Measurements from ENCODE around the gene LHCGR.
A peak's percentile ranks its signal among the peaks of the same experiment; 100 is the strongest.
"Not testable (repeated sequence)": the region's sequence is repeated elsewhere in the genome, so short reads cannot be mapped to it uniquely, and the experiment has no call there.

The LHCGR gene

DNA sequence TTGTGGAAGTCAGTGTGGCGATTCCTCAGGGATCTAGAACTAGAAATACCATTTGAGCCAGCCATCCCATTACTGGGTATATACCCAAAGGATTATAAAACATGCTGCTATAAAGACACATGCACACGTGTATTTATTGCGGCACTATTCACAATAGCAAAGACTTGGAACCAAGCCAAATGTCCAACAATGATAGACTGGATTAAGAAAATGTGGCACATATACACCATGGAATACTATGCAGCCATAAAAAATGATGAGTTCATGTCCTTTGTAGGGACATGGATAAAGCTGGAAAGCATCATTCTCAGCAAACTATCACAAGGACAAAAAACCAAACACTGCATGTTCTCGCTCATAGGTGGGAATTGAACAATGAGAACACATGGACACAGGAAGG, 16.3 kb downstream of the LHCGR start:
- not testable (repeated sequence) for DNase-seq

DNA sequence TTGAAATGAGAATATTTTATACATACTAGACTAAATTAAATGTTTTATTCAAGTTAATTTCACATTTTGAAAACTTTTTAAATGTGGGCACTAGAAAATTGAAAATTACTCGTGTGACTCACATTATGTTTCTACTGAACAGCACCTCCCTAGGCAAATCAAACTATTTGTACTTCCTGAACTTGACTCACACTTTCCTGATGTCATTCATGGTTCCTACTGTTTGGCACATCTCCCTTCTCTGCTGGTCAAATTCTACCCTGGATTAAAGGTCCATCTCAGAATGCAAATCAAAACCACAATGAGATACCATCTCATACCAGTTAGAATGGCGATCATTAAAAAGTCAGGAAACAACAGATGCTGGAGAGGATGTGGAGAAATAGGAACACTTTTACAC, 16.7 kb downstream of the LHCGR start:
- DNase-seq = peak; percentile 71

DNA sequence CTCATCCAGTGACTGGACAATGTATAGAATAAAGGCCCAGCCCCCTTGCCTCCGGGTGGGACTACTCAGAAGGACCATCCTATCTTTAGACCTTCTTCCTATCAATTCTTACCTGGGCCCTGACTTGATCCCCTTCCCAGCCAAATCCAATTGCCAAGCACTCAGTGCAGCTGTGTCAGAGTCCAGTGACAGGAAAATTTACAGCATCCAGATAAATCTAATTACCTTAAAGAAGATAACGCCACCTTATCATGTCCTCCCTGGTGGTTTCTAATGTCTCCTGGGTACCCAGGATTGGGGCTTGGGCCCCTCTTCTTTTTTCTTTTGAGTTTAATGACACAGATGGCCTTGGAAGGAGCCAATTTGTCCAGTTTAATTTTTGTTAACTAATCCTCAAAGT, 19.3 kb downstream of the LHCGR start:
- no peak for DNase-seq

DNA sequence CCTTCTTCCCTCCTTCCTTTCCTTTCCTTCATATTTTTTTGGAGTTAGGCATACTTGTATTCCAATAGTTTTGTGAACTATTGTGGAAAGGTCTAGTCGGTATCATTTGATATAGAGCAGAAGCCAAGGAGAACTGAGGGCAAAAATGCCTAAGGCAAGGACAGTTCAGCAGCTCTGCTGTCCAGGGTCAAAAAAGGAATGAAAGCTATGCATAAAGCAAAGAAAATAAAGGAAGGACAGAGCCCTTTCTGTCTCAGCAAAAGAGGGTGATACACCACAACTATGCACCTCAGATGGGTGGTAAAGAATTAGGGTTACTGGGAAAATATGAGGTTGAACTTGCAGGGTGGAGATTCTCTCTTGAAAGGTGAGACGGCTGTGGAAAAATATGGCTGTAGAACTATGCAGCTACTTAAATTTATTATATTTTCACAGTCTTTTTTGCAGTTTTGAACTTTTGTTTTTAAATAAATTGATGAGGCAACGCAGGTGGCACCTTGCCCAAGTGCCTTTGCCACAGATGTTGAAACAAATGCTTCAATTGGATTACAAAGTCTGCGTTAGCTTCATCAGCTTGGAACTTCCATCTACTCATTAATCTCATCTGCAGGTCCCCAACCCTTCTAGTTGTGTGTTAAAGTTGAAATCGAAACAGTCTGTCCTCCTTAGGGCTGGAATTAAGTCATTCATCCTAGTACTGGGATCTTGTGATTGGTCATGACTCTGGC, 20.8 kb downstream of the LHCGR start:
- no peak for DNase-seq

DNA sequence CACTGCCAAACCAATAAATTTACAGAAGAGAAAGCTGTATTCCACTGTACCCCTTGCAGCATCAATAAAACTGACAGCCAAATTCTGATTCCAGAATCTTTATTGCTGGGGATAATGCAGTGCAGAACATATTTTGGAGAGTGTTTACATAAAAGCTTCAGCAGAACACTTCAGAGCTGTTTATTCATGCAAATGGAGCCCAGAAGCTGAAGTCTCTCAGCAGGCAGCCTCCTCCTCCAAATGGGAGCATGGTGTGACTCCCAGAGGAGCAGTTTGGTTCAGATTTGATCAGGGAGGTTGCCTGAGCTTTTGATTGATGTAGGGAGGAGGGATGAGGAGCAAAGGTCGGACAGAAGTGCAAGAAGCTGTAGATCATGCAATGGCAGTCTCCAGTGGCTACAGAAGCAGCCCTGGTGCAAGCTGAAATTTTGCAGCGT, 22.4 kb downstream of the LHCGR start:
- peak; percentile 68 for DNase-seq

DNA sequence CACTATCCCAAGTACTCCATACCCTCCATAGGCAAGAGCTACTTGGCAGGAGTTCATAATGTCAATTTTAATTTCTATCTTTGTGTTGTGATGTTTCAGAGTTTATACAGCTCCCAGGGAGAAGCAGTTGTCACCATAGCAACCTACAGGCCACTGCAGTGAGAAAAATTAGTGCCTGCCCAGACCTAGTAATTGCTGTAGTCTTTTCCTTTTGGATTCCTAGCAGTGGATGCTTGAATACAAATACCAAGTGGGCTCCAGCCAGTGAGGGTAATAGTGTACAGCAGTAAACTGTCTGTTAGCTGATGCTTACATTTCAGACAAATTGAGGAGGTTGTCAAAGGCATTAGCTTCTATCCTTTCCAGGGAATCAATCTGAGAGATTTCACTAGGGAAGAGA, 26.7 kb downstream of the LHCGR start:
- DNase-seq = peak; percentile 11

DNA sequence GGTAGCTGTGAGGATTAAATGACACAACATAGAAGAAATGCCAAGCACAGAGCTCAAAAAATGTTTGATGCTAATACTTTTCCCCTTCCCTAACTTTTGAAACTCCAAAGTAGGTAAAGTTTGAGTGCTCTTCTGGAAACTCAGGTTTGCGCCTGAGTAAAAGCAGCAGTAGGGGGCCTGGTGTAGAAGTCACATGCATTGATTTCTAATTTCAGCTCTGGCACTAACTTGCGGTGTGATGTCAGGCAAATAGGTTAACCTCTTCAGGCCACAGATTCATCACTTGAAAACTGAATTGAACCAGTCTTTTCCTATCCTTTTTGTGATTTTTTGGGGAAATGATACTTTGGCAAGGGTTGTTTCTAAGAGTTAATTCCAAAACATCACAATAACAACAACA, 27.2 kb downstream of the LHCGR start:
- DNase-seq = no peak

DNA sequence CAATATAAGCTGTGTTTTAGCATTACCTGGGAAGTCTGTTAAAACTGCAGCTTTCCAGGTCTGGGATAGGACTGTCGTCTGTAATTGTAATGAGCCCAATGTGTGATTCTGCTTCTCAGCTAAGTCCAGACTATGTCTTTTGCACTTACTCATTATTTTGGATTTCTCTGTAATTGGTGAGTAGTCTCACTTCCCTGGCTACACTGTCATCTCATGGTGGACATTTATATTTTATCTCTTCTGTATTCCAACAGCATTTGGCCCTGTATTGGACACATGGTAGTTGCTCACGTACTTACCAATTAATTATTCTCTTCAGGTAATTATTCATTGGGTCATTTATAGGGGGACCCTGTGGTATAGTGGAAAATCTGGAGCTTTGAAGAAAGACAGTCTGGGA, 28.0 kb downstream of the LHCGR start:
- peak; percentile 42 for DNase-seq

DNA sequence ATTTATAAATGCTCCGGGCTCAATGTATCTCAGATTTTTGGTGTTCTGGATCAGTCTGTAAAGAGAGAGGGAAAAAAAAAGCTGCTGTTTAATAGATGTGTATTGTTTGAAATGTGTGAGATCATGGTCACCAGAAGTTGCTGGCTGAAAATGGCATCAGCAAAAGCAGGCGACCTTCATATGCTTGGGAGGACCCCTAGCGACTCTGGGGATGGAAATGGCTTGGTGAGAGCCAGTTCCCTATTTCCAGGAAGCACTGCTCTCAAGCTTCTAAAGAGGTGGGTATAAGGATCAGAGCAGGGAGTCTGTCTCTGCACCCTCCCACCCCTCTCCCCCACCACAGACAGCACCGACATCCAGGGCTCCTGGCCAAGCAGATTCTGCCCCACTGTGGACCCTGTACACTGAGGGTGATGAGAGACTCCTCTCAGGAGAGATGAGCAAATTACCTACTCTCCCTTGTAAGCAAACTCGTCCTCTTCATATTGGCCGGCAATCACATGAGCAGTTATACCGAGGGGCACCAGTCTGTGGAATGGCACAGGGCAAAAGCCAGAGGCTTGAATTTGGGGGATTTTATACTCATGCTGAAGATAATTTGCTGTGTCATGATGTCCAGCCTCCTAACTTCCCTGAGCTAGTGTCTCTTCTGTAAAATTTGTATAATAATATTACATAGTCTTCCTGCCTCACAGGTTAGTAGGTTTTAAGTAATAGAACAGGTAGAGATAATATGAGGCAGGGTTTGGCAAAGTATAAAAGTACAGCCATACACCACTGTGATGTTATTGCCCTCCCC, 29.6 kb downstream of the LHCGR start:
- DNase-seq = peak; percentile 8

DNA sequence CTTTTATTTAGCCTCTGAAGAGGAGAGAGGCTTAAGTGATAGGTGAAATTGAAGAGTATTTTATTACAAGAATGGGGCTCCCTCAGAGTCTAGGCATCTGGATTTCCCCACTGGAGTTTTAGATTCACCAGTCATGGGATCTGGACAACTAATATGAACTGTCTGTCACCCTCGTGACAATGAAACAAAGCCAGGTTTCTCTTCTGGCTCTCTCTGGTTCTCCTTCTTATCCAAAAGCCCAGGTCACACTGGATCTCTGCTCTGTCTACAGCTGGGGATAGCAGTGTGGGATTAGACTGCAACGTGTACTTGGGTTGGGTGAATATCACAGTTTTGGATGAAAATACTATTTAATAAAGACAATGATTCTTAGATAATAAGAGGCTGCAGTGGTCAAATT, 31.2 kb downstream of the LHCGR start:
- no peak for DNase-seq

DNA sequence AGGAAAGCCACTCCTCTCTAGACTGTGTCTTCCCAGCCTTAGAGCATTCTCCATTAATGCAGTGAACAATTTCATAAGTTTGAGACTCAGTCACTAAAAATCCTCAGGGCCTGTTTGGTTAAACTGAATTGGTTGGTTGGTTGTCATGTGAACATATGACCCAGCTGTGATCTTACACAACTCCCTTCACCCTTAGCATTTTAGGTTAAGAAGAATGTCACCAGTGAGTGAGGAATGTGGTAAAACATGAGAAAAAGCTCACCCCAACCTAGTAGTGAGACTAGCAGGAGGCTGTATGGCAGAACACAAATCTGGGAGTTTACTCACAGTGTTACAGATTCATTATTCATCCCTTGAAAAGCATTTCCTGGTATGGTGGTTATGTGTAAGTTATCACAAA, 32.4 kb downstream of the LHCGR start:
- DNase-seq = no peak

DNA sequence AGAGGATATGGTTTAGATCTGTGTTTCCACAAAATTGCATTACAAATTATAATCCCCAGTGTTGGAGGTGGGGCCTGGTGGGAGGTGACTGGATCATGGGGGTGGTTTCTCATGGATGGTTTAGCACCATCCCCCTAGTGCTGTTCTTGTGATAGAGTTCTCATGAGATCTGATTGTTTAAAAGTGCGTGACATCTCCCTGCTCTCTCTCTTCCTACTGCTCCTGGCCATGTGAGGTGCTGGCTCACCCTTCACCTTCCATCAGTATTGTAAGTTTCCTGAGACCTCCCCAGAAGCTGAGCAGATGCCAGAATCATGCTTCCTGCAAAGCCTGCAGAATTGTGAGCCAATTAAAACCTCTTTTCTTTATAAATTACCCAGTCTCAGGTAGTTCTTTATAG, 33.1 kb downstream of the LHCGR start:
- DNase-seq = no peak

DNA sequence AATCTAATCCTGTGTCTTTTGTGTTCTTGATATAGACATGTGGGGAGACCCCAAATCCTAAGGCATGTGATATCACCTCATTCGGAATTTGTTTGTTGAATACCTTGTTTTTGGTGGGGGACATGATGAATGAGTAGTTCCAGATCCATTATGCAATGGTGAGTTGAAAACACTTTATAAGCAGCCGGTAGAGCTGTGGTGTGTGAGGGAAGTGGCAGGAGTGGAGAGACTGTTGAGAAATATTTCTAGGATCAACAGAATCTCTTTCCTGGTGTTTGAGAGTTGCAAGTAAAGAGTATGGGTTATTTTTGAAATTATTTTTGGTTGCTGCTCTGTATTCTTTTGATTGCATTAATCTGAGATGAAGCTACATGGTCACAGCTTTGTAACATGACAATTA, 34.4 kb downstream of the LHCGR start:
- DNase-seq = no peak

DNA sequence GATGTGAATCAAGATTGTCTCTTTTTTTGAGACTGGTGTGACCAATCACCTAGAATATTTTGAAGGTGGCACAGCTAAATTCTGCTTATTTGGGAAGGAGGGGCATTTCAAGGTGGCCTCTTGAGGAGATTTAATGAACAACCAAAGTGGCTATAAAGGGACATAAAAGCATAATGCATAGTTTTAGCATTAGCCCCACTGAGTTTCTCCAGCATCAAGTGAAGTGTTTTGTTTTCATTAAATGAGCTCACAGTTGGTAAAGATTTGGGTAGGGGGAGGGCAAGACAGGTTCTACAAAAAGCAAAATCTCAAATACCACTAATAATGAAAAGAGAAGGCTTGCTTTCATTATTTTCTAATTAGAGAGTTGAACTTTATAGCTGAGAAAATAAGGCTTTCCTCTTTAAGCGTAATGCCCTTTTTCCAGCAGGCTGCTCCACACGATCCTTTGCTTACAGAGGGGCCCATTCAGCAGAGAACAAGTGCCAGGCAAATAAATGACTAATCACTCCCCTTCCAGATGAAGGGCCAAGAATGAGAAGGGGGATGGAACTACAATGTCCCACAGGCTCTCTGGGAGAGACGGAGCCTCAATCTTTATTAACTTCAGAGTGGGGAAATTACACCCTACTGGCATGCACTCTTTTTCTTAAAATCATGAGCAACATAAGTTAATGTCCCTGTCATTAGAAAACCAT, 35.9 kb downstream of the LHCGR start:
- peak; percentile 93 for DNase-seq

DNA sequence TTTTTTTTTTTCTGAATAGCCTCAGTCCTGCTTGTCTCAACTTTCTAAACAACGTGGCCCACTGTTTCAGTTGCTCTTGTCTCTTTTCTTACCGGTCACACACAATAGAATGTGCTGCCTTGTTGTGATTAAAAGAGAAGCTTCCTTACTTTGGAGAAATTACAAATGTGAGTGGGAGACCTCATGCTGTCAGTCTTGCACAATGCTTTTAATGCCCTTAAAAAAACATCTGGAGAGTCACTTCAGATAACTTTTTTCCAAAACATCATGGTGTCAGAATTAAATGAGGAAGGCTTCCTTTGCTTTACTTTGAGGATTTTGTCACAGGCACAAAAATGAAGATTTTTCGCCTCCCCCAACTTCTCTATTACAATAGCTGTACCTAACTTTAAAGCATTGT, 37.7 kb downstream of the LHCGR start:
- DNase-seq = no peak

DNA sequence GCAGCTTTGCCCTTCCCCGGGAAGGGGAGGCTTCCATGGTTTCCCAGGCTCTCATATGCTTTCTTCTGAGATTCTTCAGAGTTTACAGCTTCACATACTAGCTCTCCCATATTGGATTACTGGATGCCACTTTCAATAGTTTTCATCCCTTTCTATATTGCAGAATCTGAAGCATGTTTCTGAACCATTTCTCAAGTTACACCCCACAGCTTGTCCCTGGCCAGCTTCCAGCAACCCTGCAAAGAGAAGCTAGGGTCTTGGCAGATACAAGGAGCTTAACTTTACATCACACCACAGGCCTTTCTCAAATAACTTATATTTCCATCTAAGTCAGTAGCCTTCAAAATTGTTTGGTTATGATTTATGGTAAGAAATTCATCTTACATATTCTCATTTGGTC, 39.6 kb downstream of the LHCGR start:
- no peak for DNase-seq

DNA sequence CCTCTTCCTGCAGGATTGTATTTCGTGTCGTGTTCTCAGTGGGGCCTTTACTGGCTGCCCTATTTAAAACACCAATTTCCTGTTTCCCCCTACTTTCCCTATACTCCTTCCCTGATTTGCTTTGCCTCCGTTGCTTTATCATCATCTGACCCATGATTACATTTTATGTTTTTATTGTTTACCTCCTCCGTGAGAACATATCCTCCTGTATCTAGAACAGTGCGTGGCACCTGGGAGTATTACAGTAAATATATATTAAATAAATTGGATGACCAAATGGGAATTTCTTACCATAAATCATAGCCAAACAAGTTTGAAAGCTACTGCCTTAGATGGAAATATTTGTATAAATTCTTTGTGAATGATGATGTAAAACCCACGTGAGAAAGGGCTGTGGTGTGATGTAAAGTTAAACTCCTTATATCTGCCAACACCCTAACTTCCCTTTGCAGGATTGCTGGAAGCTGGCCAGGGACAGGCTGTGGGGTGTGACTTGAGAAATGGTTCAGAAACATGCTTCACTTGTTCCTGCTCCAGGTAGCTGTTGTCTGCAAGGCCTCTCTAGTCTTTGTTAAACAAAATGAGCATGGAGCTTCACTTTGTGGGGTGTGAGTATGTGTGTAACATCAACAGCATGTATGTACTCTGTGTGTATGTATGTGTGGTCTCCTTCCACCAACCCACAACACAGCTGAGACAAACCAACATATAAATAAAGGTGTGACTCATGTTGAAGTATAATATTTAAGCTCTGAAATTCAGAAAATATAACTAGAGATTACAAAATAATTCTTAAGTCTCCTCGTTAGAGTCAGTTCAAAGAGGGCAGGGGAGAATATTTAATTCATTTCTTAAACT, 40.3 kb downstream of the LHCGR start:
- DNase-seq = peak; percentile 8

DNA sequence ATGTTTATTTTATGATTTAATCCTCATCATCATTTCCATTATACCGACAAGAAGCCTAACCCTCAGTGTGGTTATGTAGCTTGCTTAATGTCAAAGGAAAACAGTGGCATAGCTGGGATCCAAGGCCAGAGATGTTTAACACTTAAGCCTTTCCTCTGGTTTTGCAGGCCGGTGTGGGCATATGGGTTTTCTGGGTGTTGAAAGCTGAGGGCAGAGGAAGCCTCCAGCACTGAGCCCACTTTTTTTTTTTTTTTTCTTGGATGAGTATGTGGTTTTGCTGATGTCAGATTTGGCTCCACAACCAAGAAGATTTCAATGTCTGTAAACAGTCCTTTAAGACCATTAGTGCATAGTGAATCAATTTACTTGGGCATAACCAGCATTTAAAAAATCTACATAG, 41.3 kb downstream of the LHCGR start:
- no peak for DNase-seq

DNA sequence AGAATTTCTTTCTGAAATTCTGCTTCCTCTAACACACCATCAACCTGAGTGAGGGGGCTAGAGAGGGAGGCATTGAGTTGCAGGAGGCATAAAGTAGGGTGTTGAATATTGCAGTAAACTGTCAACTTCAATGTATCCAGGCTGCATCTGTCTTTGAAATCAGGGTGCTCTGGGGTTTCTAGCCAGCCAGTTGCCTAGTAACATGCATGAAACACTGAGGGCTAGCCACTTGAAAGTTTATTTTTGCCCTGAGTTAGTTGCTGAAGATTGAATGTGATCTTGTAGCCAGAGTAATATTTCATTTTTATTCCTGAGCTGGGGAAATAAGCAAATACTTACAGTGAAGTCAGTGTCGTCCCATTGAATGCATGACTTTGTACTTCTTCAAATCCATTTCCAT, 41.9 kb downstream of the LHCGR start:
- no peak for DNase-seq

DNA sequence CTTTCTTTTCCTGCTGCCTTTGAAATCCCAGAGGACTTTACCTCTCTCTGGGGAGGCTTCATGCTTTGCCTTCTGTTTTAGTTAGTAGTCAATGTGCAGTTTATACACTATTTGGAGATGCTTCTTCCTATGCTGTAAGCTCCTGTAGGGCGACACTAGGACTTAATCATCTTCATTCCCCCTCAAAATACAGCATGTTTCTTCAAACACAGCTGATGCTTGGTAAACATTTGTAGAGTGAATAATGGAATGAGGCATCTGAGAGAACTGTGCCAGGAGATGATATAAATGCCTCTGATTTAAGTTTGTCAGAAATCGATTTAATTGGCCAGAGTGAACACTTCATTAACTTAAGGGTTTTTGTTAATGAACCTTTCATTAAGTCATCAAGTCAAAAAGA, 43.4 kb downstream of the LHCGR start:
- peak; percentile 25 for DNase-seq

DNA sequence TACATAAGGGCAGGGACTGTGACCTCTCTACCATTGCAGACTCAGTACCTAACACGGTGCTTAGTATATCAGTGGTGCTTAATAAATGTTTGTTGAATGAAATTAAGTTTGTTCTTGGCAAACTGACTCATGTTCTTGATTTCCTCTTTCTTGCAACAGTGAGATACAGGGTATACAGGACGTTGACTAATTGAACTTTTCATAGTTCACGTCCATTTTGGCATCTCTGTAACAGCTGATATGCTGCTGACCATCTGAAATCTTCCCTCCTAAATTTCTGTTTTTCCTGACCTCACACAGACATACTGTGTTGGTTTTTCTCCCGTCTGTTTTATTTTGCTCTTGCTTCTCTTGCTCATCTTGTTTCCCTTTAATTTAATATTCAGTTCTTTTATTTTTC, 44.2 kb downstream of the LHCGR start:
- no peak for DNase-seq

DNA sequence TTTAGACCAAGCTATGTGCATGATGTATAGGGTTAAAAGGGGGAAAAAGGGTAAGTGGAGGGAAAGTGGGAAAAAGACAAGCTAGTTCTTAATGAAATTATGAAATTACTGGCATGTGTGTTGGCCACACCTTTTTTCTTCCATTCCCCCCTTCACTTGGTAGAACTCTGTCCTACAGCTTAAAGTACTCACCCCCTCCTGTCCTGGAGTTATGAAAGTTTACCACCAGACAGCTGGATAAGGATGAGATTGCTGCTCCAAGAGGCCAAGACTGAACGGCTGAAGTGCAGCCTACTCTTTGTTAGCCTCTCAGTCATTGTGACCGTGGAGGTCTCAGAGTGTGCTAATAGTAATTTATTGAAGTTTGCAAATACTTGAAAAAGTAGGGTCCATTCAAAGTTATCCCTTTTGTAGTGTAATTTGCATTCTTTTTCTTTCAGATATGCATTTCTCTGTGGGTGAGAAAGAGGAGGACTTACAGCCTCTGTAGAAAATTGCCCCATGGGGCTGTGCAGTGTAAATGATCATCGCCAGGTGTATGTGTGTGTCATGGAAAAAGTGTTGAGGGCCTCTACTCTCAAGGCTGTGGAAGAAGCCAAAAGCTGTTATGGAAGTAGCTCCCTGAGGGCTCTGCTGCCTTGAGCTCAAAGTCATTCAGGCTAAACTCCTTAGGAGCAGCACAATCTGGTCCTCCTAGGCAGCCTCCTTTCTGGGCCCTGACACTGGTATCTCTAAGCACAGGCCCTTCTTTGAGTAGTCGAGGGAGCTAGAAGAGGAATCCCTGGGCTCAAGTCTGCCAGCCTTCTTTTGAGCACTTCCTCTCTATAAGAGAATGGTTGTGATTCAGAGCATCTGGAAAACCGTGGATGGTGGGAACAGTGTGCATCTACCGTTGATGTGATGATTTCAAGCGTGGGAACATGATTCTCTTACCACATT, 46.2 kb downstream of the LHCGR start:
- no peak for DNase-seq
